ENCODE measurements around the gene KCNN2. TPM values are rescaled to one million over a fixed set of nuclear protein-coding genes. Genes with fewer than 3 reads are reported as not detected.

KCNN2 gene
- total RNA-seq, 4 donors from 2014 or later = 0.40 TPM; not detected in 3

- no peak for DNase-seq
- no peak overlapping the region for H3K27ac ChIP-seq
- no peaks in the 10 kb centered on the region for H3K36me3 ChIP-seq
- TF ChIP-seq POLR2A (IDR thresholded peaks at IDR 0.05) = no peak
- no peak for TF ChIP-seq CTCF (IDR thresholded peaks at IDR 0.05)
- no peaks in the 10 kb centered on the region for H3K27me3 ChIP-seq
- H3K4me3 ChIP-seq = no peak overlapping the region
- H3K4me1 ChIP-seq = no peaks in the 10 kb centered on the region
- H3K9me3 ChIP-seq = no peaks in the 10 kb centered on the region
Observed at GRCh38 chr5:114377946-114378345, 16.1 kb downstream of the KCNN2 start.

DNA sequence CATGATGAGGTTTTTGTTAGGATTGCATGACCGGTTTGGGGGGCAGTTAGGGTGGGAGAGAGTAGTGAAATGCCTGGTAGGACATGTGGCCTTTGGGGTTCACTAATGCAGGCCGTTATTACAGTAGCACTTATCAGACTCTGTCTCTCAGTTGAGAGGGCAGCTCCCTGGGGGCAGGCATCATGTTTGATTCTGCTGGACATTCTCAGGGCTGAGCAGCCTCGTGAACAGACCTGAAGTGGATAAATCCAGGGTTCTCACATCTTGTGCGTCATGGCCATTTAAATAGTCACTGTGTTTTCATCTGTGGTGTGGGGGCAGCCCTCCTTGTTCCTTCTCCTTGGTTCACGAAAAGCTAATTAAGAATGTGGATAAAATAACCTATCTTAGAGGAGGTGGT, 18.9 kb downstream of the KCNN2 start:
- TF ChIP-seq POLR2A (IDR thresholded peaks at IDR 0.05) = no peak
- TF ChIP-seq CTCF (IDR thresholded peaks at IDR 0.05) = no peak
- H3K9me3 ChIP-seq = no peaks in the 10 kb centered on the region
- no peak overlapping the region for H3K4me3 ChIP-seq
- H3K4me1 ChIP-seq = no peaks in the 10 kb centered on the region
- DNase-seq = no peak
- no peaks in the 10 kb centered on the region for H3K27me3 ChIP-seq
- no peak overlapping the region for H3K27ac ChIP-seq
- H3K36me3 ChIP-seq = no peaks in the 10 kb centered on the region

GRCh38 chr5:114387433-114387832, 25.6 kb downstream of the KCNN2 start:
- Histone ChIP-seq H3K4me3 (no peak overlapping the region), H3K4me1 (no peaks in the 10 kb centered on the region), H3K27me3 (no peaks in the 10 kb centered on the region), H3K36me3 (no peaks in the 10 kb centered on the region), H3K27ac (no peak overlapping the region), H3K9me3 (no peaks in the 10 kb centered on the region)
- TF ChIP-seq CTCF (IDR thresholded peaks at IDR 0.05) = no peak
- DNase-seq = no peak

GRCh38 chr5:114390431-114390830, 28.6 kb downstream of the KCNN2 start:
- H3K27ac ChIP-seq = no peak overlapping the region
- no peaks in the 10 kb centered on the region for H3K4me1 ChIP-seq
- no peaks in the 10 kb centered on the region for H3K36me3 ChIP-seq
- no peak overlapping the region for H3K4me3 ChIP-seq
- TF ChIP-seq CTCF (IDR thresholded peaks at IDR 0.05) (no peak), POLR2A (IDR thresholded peaks at IDR 0.05) (no peak)
- DNase-seq = no peak
- no peaks in the 10 kb centered on the region for H3K9me3 ChIP-seq
- no peaks in the 10 kb centered on the region for H3K27me3 ChIP-seq

GRCh38 chr5:114391321-114391720, 29.5 kb downstream of the KCNN2 start:
- H3K27me3 ChIP-seq = no peaks in the 10 kb centered on the region
- no peaks in the 10 kb centered on the region for H3K4me1 ChIP-seq
- H3K36me3 ChIP-seq = no peaks in the 10 kb centered on the region
- H3K27ac ChIP-seq = no peak overlapping the region
- no peaks in the 10 kb centered on the region for H3K9me3 ChIP-seq
- no peak overlapping the region for H3K4me3 ChIP-seq
- DNase-seq = no peak
- TF ChIP-seq POLR2A (IDR thresholded peaks at IDR 0.05) = no peak

DNA sequence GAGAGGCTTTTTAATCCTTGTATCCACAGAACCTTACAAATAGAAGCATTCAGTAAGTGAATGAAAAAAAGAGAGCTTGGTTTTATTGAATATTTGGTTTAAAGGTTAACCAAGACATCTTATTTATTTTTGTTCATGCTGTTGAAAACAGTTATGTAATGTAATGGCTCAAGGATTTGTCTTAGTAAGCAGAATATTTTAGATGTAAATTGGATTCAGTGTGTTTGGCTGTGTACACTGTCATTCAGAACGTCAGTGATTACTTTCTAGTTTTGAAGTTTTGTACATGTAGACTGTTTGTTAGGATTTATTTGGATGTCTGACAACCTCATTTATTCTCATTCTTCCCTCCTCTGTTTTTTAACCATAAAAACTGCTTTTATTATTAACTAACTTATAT, 31.3 kb downstream of the KCNN2 start:
- Histone ChIP-seq H3K27me3 (no peaks in the 10 kb centered on the region), H3K4me3 (no peak overlapping the region), H3K36me3 (no peaks in the 10 kb centered on the region), H3K4me1 (no peaks in the 10 kb centered on the region), H3K27ac (no peak overlapping the region), H3K9me3 (no peaks in the 10 kb centered on the region)
- DNase-seq = no peak
- no peak for TF ChIP-seq POLR2A (IDR thresholded peaks at IDR 0.05)
- no peak for TF ChIP-seq CTCF (IDR thresholded peaks at IDR 0.05)
